AG09319 (cell line): ENCODE data around the gene SYNGR1.

ENCODE experiments used
- DNase-seq: peaks from one replicate; pipeline ENCODE4 v3.0.0-alpha.2; 2010; ENCODE audit warnings: low read depth; ENCODE audit errors: extremely low read depth
- TF ChIP-seq, protein P1 (sequence below): IDR thresholded peaks from 2 replicates; pipeline ENCODE4 v1.5.1; 2011; ENCODE audit warnings: low read depth, mild to moderate bottlenecking, inconsistent platforms, low read length, moderate library complexity

The SYNGR1 gene

DNA sequence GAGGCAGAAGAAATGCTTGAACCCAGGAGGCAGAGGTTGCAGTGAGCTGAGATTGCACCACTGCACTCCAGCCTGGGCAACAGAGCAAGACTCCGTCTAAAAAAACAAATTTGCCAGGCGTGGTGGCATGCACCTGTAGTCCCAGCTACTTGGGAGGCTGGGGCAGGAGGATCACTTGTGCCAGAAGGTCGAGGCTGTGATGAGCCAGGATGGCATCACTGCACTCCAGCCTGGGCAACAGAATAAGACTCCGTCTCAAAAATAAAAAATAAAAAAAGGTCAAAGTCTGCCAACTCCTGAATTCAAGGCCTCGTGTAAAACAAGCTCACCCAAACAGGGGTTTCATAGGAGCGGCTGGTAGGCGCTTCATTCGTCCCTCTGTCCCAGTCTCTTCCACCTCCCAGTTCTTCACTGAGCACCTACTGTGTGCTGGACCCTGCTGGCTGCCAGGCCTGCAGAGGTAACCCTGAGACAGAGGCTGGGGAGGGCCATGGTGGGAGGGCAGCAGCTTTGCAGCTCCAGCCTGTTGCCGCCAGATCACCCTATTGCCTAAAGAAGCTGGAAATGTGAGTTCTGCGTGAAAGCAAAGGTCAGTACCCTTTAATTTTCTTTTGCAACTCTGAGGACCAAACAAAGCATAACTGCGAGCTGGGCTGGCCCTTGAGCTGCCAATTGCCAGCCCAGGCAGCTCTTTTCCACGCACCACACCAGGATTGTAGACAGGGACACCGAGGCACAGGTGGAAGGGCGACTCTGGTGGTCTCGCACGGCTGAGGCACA lies 45.7 kb upstream of the SYNGR1 start:
- TF ChIP-seq, protein P1, sequence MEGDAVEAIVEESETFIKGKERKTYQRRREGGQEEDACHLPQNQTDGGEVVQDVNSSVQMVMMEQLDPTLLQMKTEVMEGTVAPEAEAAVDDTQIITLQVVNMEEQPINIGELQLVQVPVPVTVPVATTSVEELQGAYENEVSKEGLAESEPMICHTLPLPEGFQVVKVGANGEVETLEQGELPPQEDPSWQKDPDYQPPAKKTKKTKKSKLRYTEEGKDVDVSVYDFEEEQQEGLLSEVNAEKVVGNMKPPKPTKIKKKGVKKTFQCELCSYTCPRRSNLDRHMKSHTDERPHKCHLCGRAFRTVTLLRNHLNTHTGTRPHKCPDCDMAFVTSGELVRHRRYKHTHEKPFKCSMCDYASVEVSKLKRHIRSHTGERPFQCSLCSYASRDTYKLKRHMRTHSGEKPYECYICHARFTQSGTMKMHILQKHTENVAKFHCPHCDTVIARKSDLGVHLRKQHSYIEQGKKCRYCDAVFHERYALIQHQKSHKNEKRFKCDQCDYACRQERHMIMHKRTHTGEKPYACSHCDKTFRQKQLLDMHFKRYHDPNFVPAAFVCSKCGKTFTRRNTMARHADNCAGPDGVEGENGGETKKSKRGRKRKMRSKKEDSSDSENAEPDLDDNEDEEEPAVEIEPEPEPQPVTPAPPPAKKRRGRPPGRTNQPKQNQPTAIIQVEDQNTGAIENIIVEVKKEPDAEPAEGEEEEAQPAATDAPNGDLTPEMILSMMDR = no peak
- no peak for DNase-seq

DNA sequence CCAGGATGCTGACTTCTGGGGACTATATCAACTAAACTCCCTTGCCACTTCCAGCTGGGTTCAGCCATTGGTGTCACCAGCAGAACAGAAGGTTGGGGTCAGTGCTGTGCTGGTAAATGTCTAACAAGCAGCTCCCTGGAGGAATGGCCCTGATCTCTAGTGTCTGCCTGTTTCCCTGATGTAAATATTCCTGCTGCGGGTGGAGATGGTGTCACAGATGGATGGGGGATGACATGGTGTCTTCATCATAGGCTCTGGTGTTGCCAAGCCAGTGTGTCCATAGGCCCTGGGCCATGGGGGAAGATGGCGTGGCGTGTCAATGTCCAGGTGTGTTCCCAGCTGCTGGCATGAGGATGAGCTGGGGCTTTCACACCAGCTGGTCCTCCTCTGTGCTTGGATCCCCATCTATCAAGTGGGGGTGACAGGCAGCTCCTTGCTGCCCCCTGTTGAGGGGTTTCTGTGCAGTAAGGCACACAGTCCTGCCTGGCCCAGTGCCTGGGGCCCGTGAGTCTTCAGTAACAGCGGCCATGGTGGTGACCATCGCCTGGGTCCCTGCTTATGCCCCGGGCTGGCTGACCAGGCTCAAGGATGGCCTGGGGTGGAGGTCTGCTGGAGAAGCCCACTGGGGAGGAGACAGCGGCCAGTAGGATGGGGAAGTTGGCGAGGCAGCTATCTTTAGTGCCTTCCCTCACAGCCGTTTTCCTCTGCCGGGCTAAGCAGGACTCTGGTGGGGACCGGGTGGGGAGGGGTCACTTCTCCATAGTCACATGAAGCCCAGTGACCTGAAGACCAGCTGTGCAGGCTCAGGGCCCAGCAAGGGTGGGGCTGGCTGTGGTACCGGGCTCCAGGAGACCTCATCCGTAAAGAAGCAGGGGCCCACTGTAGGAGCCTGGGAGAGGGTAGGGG lies 43.1 kb upstream of the SYNGR1 start:
- TF ChIP-seq, protein P1 = peak; percentile 3
- no peak for DNase-seq

DNA sequence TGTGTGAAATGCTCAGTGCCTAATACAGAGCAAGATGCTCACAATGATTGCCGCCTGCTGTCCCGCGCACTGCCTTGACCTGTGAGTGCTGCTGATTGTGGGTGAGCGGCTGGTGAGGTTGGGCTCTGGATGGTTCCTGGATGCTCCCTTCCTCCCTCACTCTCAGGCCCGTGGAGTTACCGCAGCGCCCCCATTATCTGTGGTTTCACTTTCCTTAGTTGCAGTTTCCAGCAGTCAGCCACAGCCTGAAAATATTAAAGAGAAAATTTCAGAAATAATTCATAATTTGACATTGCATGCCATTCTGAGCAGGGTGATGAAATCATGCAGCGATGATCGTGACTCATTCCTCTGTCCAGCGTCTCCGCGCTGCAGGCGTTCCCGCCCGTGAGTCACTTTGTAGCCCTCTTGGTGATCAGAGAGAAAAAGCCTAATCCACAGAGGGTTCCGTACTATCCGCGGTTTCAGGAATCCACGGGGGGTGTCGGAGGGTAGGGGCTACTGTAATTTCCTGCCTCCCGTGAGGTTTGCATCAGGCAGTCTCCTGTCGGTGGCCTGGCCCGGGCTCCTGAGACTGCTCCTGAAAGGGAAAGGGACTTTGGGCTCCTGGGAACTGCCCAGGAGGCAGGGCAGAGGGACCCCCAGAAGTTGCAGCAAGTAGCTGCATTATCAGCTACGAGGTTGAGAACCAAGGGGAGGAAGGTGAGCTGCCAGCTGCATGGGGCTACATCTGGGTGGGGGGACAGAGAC lies 41.0 kb upstream of the SYNGR1 start:
- DNase-seq = peak; percentile 81
- TF ChIP-seq, protein P1 = peak; percentile 35

DNA sequence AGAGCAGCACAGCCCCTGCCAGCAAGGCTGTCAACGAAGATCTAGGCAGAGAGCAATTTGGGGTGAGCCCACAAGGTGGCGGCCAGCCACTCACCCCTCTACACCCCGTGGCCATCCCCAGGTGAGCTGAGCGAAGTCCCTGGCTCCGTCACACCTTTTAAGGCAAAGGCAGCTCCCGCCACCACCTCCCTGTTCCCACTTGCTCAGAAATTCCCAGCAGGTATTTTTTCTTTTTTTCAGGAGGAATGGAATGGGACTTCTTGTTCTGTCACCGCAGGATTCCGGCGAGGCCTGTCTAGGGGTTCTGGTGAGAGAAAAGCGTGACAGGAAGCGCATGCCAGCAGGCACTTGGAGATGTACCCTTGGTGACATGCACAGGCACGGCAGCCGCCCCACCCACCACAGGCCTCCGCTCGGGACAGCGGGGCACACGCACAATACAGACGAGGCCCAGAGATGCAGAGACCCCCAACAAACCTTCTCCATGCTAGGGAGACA lies 40.4 kb upstream of the SYNGR1 start:
- DNase-seq = no peak
- TF ChIP-seq, protein P1 = peak; percentile 12

DNA sequence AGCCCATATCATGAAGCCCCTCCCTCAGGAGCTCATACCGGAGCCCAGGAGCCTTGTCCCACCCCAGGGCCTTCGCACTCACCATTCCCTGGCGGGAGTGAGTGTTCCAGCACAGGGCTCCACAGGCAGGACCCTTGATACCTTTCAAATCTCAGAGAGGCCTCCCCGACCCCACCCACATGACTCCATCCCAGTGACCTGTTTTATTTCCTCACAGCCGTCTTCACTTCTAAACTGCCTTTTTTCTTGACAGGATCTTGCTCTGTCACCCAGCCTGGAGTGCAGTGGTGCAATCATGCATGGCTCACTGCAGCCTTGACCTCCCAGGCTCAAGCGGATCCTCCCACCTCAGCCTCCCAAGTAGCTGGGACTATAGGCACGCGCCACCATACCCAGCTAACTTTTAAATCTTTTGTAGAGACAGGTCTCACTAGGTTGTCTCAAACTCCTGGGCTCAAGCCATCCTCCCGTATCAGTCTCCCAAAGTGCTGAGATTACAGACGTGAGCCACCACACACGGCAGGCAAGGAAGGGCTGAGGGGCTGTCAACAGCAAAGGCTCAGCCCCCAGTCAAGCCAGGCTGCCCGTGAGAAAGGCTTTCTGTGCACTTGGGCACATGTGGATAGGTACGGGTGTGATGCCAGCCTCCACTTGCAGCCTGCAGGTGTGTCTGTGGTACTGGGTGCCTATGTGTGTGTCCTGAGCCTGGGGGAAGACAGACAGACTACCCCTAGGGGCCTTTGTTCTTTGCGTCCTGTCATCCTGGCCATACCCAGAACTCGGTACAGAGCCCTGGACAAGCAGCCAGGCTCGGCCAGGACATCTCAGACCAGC lies 39.7 kb upstream of the SYNGR1 start:
- no peak for DNase-seq

More for the DNA sequence above, 39.7 kb upstream of the SYNGR1 start:
- TF ChIP-seq, protein P1 = no peak
